HepG2 (cell line): ENCODE measurements around the gene PNPLA2. TPM values are rescaled to one million over a fixed set of nuclear protein-coding genes. Genes with fewer than 3 reads are reported as not detected.

Experiments used
- ATF1 ChIP-seq: IDR thresholded peaks from 2 replicates; pipeline ENCODE4 v1.6.1; 2016; ENCODE audit warnings: mild to moderate bottlenecking, control low read depth
- HOXA3 ChIP-seq: sonication (generic); formaldehyde crosslinking; IDR thresholded peaks from 2 replicates; pipeline ENCODE4 v1.5.0; 2020; ENCODE audit warnings: missing genetic modification reagents
- IRF2 ChIP-seq: IDR thresholded peaks from 2 replicates; pipeline ENCODE4 v1.6.1; 2018; ENCODE audit warnings: missing genetic modification reagents, missing compliant biosample characterization
- RBM39 ChIP-seq: fragments of 200-400 bp; formaldehyde crosslinking; IDR thresholded peaks from one replicate; pipeline ENCODE4 v1.6.1; 2018; ENCODE audit warnings: antibody characterized with exemption, mild to moderate bottlenecking, low read depth, low read length; ENCODE audit not compliant: poor library complexity, severe bottlenecking
- RFX1 ChIP-seq: fragments of 450-650 bp; IDR thresholded peaks from 2 replicates; pipeline ENCODE4 v1.6.1; 2017
- ZFX ChIP-seq: sonication (generic); formaldehyde crosslinking; IDR thresholded peaks from 2 replicates; pipeline ENCODE4 v1.4.0; 2020; ENCODE audit warnings: mild to moderate bottlenecking, low read depth, missing genetic modification reagents, moderate library complexity
- ZFYVE20 ChIP-seq: sonication (generic); formaldehyde crosslinking; IDR thresholded peaks from 2 replicates; pipeline ENCODE4 v1.8.0; 2023; ENCODE audit warnings: low read depth, mild to moderate bottlenecking, moderate library complexity, missing genetic modification reagents, borderline replicate concordance
- ZNF260 ChIP-seq: sonication (generic); formaldehyde crosslinking; IDR thresholded peaks from 2 replicates; pipeline ENCODE4 v1.4.0; 2020; ENCODE audit warnings: missing genetic modification reagents, low read depth, mild to moderate bottlenecking, borderline replicate concordance
- ZNF552 ChIP-seq: sonication (generic); formaldehyde crosslinking; IDR thresholded peaks from 2 replicates; pipeline ENCODE4 v1.9.0; 2022; ENCODE audit warnings: missing genetic modification reagents, mild to moderate bottlenecking, borderline replicate concordance
- ZSCAN29 ChIP-seq: sonication (generic); formaldehyde crosslinking; conservative IDR thresholded peaks from 2 replicates; pipeline ENCODE4 v1.4.0; 2020; ENCODE audit warnings: mild to moderate bottlenecking, missing genetic modification reagents
- polyA plus RNA-seq, 8 experiments: library from polyadenylated mRNA; depleted of rRNA in 3 of 8; stranded (reverse) in 7 of 8; unstranded in 1 of 8; fragments of >200 nt; fragmentation: Illumina TruSeq in 4 of 8; extraction: Trizol in 4 of 8; gene quantifications; 2 replicates each; pipeline versions ENCODE4 v1.2.1 to v1.2.3, GENCODE V29; 2011 to 2016; ENCODE audit warnings: low read depth in 4 of 8, missing spikeins in 1 of 8, mixed read lengths in 1 of 8; ENCODE audit not compliant: insufficient read depth in 1 of 8
- total RNA-seq, 5 experiments: library from RNA; depleted of rRNA; stranded (reverse); fragments of >200 nt; fragmentation: Illumina TruSeq; extraction: Trizol; gene quantifications; 2 replicates each; pipeline ENCODE4 v1.2.3, GENCODE V29; 2016; ENCODE audit warnings: low read depth in 1 of 5
- TF ChIP-seq, protein P1 (sequence below): sonication (generic); formaldehyde crosslinking; IDR thresholded peaks from 2 replicates; pipeline ENCODE4 v1.4.0; 2020; ENCODE audit warnings: mild to moderate bottlenecking, missing genetic modification reagents
- TF ChIP-seq, protein P2 (sequence below): sonication (generic); formaldehyde crosslinking; IDR thresholded peaks from 2 replicates; pipeline ENCODE4 v1.4.0; 2020; ENCODE audit warnings: missing genetic modification reagents, borderline replicate concordance
- TF ChIP-seq, protein P3 (sequence below): sonication (generic); formaldehyde crosslinking; IDR thresholded peaks from 2 replicates; pipeline ENCODE4 v1.8.1; 2023; ENCODE audit warnings: mild to moderate bottlenecking, moderate library complexity, missing genetic modification reagents
- TF ChIP-seq, protein P4 (sequence below): sonication (generic); formaldehyde crosslinking; IDR thresholded peaks from 2 replicates; pipeline ENCODE4 v1.5.0; 2020; ENCODE audit warnings: mild to moderate bottlenecking, low read depth, missing genetic modification reagents, borderline replicate concordance
- TF ChIP-seq, protein P5 (sequence below): sonication (generic); formaldehyde crosslinking; IDR thresholded peaks from 2 replicates; pipeline ENCODE4 v1.9.0; 2021; ENCODE audit warnings: missing genetic modification reagents, borderline replicate concordance
- TF ChIP-seq, protein P6 (sequence below), 2 experiments: sonication (generic) in 1 of 2; formaldehyde crosslinking in 1 of 2; IDR thresholded peaks; 2 replicates each; pipeline versions ENCODE4 v1.4.0 to v1.6.1; 2016 to 2020; ENCODE audit warnings: borderline replicate concordance in 1 of 2, low read depth in 1 of 2, mild to moderate bottlenecking in 1 of 2, missing genetic modification reagents in 1 of 2

Gene PNPLA2
- total and polyA plus RNA-seq, 2 of the 13 experiments (the other 11 are each of a cell fraction or from before 2014, with no cell fraction given), result 10.5 to 43.2 TPM

DNA sequence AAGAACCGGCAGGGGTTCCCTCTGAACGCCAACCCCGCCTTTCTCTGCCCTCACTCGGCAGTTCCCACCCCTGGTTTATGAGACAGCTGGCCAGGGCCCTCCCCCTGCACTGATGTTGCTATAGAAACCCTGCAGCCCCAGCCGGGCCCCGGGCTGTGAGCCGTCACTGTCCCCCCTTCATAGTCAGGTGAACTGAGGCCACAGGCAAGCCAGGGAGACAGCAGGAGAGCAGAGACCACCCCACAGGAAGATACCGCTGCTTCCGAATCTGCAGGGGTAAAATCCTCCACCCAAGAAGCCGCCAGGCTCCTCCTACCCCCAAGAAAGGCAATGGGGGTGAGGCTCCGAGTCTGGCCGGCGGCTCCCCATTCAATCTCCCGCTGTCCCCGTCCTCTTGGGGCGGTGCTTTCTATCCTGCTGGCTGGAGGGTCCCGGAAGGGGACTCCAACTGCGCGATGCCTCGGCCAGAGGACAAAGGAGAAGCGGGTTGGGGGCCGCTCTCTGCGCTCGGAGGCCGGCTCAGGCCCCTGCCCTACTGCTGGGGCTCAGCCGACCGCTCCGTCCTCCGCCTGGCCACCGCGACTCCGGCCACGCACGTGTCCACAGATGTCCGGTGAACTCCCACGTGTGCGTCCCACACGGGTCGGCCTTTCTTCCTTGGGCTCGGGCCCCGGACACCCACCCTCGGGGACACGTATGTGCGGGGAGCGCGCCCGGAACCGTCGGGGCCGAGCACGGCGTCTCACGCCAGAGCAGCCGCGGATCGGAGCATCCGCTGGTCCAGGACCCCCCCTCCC, 21.2 kb upstream of the PNPLA2 start (continued):
- TF ChIP-seq ZFX (CRISPR knock-in tag), result peak; percentile 71
- TF ChIP-seq RFX1, result peak; percentile 74
- peak; percentile 3; the same call in 1 of the 2 replicates for TF ChIP-seq IRF2 (CRISPR knock-in tag)
- no peak for TF ChIP-seq ATF1 (CRISPR knock-in tag)
- TF ChIP-seq, protein P1, sequence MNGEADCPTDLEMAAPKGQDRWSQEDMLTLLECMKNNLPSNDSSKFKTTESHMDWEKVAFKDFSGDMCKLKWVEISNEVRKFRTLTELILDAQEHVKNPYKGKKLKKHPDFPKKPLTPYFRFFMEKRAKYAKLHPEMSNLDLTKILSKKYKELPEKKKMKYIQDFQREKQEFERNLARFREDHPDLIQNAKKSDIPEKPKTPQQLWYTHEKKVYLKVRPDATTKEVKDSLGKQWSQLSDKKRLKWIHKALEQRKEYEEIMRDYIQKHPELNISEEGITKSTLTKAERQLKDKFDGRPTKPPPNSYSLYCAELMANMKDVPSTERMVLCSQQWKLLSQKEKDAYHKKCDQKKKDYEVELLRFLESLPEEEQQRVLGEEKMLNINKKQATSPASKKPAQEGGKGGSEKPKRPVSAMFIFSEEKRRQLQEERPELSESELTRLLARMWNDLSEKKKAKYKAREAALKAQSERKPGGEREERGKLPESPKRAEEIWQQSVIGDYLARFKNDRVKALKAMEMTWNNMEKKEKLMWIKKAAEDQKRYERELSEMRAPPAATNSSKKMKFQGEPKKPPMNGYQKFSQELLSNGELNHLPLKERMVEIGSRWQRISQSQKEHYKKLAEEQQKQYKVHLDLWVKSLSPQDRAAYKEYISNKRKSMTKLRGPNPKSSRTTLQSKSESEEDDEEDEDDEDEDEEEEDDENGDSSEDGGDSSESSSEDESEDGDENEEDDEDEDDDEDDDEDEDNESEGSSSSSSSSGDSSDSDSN (CRISPR knock-in tag), result peak; percentile 55; the same call in 1 of the 2 replicates
- TF ChIP-seq, protein P2, sequence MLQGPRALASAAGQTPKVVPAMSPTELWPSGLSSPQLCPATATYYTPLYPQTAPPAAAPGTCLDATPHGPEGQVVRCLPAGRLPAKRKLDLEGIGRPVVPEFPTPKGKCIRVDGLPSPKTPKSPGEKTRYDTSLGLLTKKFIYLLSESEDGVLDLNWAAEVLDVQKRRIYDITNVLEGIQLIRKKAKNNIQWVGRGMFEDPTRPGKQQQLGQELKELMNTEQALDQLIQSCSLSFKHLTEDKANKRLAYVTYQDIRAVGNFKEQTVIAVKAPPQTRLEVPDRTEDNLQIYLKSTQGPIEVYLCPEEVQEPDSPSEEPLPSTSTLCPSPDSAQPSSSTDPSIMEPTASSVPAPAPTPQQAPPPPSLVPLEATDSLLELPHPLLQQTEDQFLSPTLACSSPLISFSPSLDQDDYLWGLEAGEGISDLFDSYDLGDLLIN (CRISPR knock-in tag), result 0 out of 2 replicates have a peak, but pooled peaks have one; percentile 27
- TF ChIP-seq, protein P3, sequence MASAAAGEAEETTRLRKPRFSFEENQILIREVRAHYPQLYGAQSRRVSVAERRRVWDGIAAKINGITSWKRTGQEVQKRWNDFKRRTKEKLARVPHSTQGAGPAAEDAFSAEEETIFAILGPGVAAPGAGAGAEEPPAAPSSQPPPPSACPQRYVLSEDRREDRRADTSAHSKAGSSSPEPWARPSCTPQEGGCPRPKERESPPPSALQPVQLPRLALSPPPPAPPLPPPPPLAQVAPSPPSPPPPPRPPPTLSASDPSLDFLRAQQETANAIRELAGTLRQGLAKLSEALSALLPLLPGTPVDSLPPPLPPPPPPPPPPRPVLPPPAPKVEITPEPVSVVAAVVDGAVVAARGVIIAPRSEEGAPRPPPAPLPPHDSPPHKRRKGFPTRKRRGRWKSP (CRISPR knock-in tag), result peak; percentile 43; the same call in 1 of the 2 replicates
- no peak for TF ChIP-seq ZNF260 (CRISPR knock-in tag)
- TF ChIP-seq ZFYVE20 (CRISPR knock-in tag), result no peak
- 0 out of 2 replicates have a peak, but pooled peaks have one; percentile 22 for TF ChIP-seq ZSCAN29 (CRISPR knock-in tag)
- TF ChIP-seq, protein P4, sequence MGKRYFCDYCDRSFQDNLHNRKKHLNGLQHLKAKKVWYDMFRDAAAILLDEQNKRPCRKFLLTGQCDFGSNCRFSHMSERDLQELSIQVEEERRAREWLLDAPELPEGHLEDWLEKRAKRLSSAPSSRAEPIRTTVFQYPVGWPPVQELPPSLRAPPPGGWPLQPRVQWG, result no peak
- TF ChIP-seq, protein P5, sequence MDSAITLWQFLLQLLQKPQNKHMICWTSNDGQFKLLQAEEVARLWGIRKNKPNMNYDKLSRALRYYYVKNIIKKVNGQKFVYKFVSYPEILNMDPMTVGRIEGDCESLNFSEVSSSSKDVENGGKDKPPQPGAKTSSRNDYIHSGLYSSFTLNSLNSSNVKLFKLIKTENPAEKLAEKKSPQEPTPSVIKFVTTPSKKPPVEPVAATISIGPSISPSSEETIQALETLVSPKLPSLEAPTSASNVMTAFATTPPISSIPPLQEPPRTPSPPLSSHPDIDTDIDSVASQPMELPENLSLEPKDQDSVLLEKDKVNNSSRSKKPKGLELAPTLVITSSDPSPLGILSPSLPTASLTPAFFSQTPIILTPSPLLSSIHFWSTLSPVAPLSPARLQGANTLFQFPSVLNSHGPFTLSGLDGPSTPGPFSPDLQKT (CRISPR knock-in tag), result peak; percentile 34; the same call in 1 of the 2 replicates
- TF ChIP-seq, protein P6, sequence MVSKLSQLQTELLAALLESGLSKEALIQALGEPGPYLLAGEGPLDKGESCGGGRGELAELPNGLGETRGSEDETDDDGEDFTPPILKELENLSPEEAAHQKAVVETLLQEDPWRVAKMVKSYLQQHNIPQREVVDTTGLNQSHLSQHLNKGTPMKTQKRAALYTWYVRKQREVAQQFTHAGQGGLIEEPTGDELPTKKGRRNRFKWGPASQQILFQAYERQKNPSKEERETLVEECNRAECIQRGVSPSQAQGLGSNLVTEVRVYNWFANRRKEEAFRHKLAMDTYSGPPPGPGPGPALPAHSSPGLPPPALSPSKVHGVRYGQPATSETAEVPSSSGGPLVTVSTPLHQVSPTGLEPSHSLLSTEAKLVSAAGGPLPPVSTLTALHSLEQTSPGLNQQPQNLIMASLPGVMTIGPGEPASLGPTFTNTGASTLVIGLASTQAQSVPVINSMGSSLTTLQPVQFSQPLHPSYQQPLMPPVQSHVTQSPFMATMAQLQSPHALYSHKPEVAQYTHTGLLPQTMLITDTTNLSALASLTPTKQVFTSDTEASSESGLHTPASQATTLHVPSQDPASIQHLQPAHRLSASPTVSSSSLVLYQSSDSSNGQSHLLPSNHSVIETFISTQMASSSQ (IDR thresholded peaks at IDR 0.05; ENCODE audit: low read depth), result no peak
- TF ChIP-seq, protein P6 (CRISPR knock-in tag; IDR thresholded peaks at IDR 0.05; ENCODE audit: borderline replicate concordance), result 0 out of 2 replicates have a peak, but pooled peaks have one; percentile 27
- TF ChIP-seq ZNF552 (CRISPR knock-in tag), result 0 out of 2 replicates have a peak, but pooled peaks have one; percentile 51
- TF ChIP-seq HOXA3 (CRISPR knock-in tag), result peak; percentile 2; the same call in 1 of the 2 replicates
- no peak for TF ChIP-seq RBM39
